ENCODE data around the gene CCDC88C. TPM values are rescaled to one million over a fixed set of nuclear protein-coding genes. Genes with fewer than 3 reads are reported as not detected.

Gene CCDC88C
- polyA plus RNA-seq, 2 of the 4 experiments (the other 2 are of a cell fraction), result 2.9 to 3.7 TPM

GRCh38 chr14:91339671-91340369 lies 77.8 kb downstream of the CCDC88C start (continued):
- TF ChIP-seq NR3C1 (IDR thresholded peaks at IDR 0.05), result no peak

GRCh38 chr14:91339076-91339475 lies 78.5 kb downstream of the CCDC88C start:
- CTCF ChIA-PET, result interaction anchor here (1.0 to 12.3 kb wide), 4 partner anchors 14 to 80 kb away, joined by 3 to 124 read pairs (median 4); no protein-coding TSS in a partner anchor
- ATAC-seq (no peak), DNase-seq (ENCODE audit: low read depth in 1 of 2, low spot score in 1 of 2) (no peak), FAIRE-seq (no peak)
- Histone ChIP-seq H3K9me3 (no peaks in the 10 kb centered on the region), H3K4me1 (no peaks in the 10 kb centered on the region), H3K4me3 (no peak overlapping the region), H3K27ac (no peak overlapping the region), H3K4me2 (no peak overlapping the region)
- 89% methylated on average over 15 of the region's 17 CpGs for WGBS (ENCODE audit: missing lambda C conversion rate)
- TF ChIP-seq FOXS1 (CRISPR knock-in tag; IDR thresholded peaks at IDR 0.05), result no peak
- TF ChIP-seq NPAS2 (CRISPR knock-in tag; IDR thresholded peaks at IDR 0.05; ENCODE audit: borderline replicate concordance), result no peak
- no peak for TF ChIP-seq MAFK (IDR thresholded peaks at IDR 0.05; ENCODE audit: partially characterized antibody)
- no peak for TF ChIP-seq KDM5A (IDR thresholded peaks at IDR 0.05)
- no peak for TF ChIP-seq E2F6 (IDR thresholded peaks at IDR 0.05; ENCODE audit: borderline replicate concordance, low read depth)
- no peak for TF ChIP-seq EHF (CRISPR knock-in tag; IDR thresholded peaks at IDR 0.05)
- TF ChIP-seq MAZ (IDR thresholded peaks at IDR 0.05; ENCODE audit: borderline replicate concordance, low read depth, low read length), result no peak
- TF ChIP-seq REST (IDR thresholded peaks at IDR 0.05), result no peak
- no peak for TF ChIP-seq ZSCAN20 (CRISPR knock-in tag; IDR thresholded peaks at IDR 0.05)
- no peak for TF ChIP-seq ZFP36 (IDR thresholded peaks at IDR 0.05; ENCODE audit: borderline replicate concordance, partially characterized antibody)
- TF ChIP-seq FOSB (CRISPR knock-in tag; IDR thresholded peaks at IDR 0.05), result no peak
- no peak for TF ChIP-seq RAD21 (conservative IDR thresholded peaks at IDR 0.05 in 1 of 2, IDR thresholded peaks at IDR 0.05 in 1 of 2)
- TF ChIP-seq CTCF (IDR thresholded peaks at IDR 0.05), result no peak
- no peak for TF ChIP-seq JUNB (IDR thresholded peaks at IDR 0.05)
- no peak for TF ChIP-seq CHD4 (IDR thresholded peaks at IDR 0.05; ENCODE audit: borderline replicate concordance)
- TF ChIP-seq ATOH8 (CRISPR knock-in tag; IDR thresholded peaks at IDR 0.05; ENCODE audit: low read depth), result no peak
- TF ChIP-seq CEBPB (IDR thresholded peaks at IDR 0.05), result no peak
- no peak for TF ChIP-seq JUN (IDR thresholded peaks at IDR 0.05)
- no peak for TF ChIP-seq MAX (IDR thresholded peaks at IDR 0.05)
- POLR2A ChIA-PET, result no interaction called here

All from A549 (cell line).